Calu3 (cell line): Measurements from ENCODE around the gene PDCD4. TPM values are rescaled to one million over a fixed set of nuclear protein-coding genes. Genes with fewer than 3 reads are reported as not detected.

Experiments
- BruUV-seq: library from RNA; stranded (reverse); fragments of 400-500 nt; replicated peaks from 2 replicates; lab custom pipeline; 2021; lab: Mats Ljungman, UMichigan
- CTCF ChIA-PET: fragments of 300-600 bp; sonication (Branson Sonifier 250); formaldehyde crosslinking; loops from one replicate; lab custom pipeline; 2022; ENCODE audit warnings: antibody characterized with exemption; lab: Charles Lee
- DNase-seq: peaks from one replicate; pipeline ENCODE4 v3.0.0; 2022
- H3K27ac Mint-ChIP-seq: one replicate; pipeline ENCODE4 v1.8.0; 2022; ENCODE audit warnings: mixed read lengths; ENCODE audit not compliant: unreplicated experiment
- H3K27me3 Mint-ChIP-seq: one replicate; pipeline ENCODE4 v1.8.0; 2022; ENCODE audit warnings: mixed read lengths; ENCODE audit not compliant: unreplicated experiment
- H3K36me3 Mint-ChIP-seq: one replicate; pipeline ENCODE4 v1.8.0; 2022; ENCODE audit warnings: mild to moderate bottlenecking, moderate library complexity, mixed read lengths; ENCODE audit not compliant: insufficient read depth, unreplicated experiment
- H3K4me1 Mint-ChIP-seq: one replicate; pipeline ENCODE4 v1.8.0; 2022; ENCODE audit warnings: mild to moderate bottlenecking, low read depth, mixed read lengths; ENCODE audit not compliant: unreplicated experiment
- H3K4me3 Mint-ChIP-seq: one replicate; pipeline ENCODE4 v1.8.0; 2022; ENCODE audit warnings: mild to moderate bottlenecking, low read depth, moderate library complexity, mixed read lengths; ENCODE audit not compliant: unreplicated experiment
- H3K9me3 Mint-ChIP-seq: one replicate; pipeline ENCODE4 v1.8.0; 2022; ENCODE audit warnings: low read depth, mixed read lengths; ENCODE audit not compliant: unreplicated experiment
- intact Hi-C: fragments of 100-400 bp; cut with micrococcal nuclease; formaldehyde crosslinking; loops from one replicate; pipeline ENCODE4 v1.10.0; 2022; ENCODE audit not compliant: unreplicated experiment
- total RNA-seq: library from RNA; stranded (reverse); gene quantifications from 2 replicates; pipeline ENCODE4 v1.2.3, GENCODE V29; 2022
- TF ChIP-seq, protein P1 (sequence below): fragments of 200-600 bp; IDR thresholded peaks from one replicate; pipeline ENCODE4 v1.8.0; 2022; ENCODE audit warnings: antibody characterized with exemption; ENCODE audit not compliant: unreplicated experiment

PDCD4 gene
- total RNA-seq, 1 experiment from 2014 or later = 26.1 TPM

DNA sequence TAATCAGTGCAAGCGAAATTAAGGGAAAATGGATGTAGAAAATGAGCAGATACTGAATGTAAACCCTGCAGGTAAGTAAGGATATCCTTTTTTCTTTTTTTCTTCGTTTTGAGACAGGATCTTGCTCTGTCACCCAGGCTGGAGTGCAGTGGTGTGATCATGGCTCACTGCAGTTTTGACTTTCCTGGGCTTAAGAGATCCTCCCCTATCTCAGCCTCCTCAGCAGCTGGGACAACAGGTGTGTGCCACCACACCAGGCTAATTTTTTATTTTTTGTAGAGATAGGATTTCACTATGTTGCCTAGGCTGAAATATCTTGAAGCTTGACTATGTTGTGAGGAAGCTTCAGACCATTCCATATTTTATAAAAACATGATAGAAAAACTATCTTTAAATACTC is 4.3 kb downstream of the PDCD4 start:
- DNase-seq = no peak
- no peak overlapping the region for H3K4me3 Mint-ChIP-seq
- no peaks in the 10 kb centered on the region for H3K27me3 Mint-ChIP-seq
- intact Hi-C loops = no loop called here
- TF ChIP-seq, protein P1, sequence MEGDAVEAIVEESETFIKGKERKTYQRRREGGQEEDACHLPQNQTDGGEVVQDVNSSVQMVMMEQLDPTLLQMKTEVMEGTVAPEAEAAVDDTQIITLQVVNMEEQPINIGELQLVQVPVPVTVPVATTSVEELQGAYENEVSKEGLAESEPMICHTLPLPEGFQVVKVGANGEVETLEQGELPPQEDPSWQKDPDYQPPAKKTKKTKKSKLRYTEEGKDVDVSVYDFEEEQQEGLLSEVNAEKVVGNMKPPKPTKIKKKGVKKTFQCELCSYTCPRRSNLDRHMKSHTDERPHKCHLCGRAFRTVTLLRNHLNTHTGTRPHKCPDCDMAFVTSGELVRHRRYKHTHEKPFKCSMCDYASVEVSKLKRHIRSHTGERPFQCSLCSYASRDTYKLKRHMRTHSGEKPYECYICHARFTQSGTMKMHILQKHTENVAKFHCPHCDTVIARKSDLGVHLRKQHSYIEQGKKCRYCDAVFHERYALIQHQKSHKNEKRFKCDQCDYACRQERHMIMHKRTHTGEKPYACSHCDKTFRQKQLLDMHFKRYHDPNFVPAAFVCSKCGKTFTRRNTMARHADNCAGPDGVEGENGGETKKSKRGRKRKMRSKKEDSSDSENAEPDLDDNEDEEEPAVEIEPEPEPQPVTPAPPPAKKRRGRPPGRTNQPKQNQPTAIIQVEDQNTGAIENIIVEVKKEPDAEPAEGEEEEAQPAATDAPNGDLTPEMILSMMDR = no peak
- BruUV-seq = no TSS peak
- H3K9me3 Mint-ChIP-seq = no peaks in the 10 kb centered on the region
- H3K36me3 Mint-ChIP-seq = peaks cover 25% of the 10 kb centered on the region
- peaks cover 7% of the 10 kb centered on the region for H3K4me1 Mint-ChIP-seq
- CTCF ChIA-PET = interaction anchor here (0.6 kb wide), 1 partner anchor 115 kb away, joined by 3 read pairs; no protein-coding TSS in a partner anchor
- H3K27ac Mint-ChIP-seq = no peak overlapping the region

DNA sequence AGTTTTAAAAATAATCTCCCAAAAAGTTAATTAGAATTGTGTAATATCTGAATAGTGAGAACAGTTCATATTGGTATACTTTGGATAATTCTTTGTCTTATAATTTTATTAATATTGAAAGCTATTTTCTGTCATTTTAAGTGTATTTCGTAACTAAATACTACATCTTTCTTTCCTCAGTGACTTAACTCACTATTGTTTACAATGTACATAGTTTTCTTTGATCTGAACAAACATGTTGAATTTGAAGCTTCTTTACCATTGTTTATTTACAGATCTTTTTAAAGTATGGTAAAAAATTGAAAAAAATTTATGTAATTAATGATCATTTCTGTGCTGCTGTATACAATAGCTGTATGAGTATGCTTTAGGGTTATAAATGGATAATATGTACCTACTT is 5.1 kb downstream of the PDCD4 start:
- TF ChIP-seq, protein P1 = no peak
- Mint-ChIP-seq H3K36me3 (peaks cover 17% of the 10 kb centered on the region), H3K9me3 (no peaks in the 10 kb centered on the region), H3K4me1 (no peaks in the 10 kb centered on the region), H3K27me3 (no peaks in the 10 kb centered on the region), H3K27ac (no peak overlapping the region), H3K4me3 (no peak overlapping the region)
- no TSS peak for BruUV-seq
- no peak for DNase-seq
- intact Hi-C loops = no loop called here
- CTCF ChIA-PET = interaction anchor here (0.6 kb wide), 1 partner anchor 116 kb away, joined by 3 read pairs; no protein-coding TSS in a partner anchor

DNA sequence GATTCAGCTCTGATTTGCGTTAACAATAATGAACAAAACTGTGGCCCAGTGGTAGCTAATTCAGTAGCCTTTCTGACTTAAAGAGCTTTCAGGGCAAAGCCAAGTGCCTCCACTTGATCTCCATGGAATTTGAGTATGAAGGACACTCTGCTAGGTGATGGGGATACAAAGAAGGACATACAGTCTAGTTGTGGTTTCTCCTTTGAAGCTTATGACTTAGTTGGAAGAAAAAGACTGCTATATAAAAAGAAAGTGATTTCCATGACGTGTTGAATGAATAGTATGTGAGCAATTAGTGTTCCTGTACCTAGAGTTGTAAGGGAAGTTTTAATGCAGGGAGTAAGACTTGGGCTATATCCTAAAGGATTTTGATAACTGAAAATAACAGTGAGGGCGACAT is 8.3 kb downstream of the PDCD4 start:
- TF ChIP-seq, protein P1 = no peak
- CTCF ChIA-PET = no interaction called here
- DNase-seq = no peak
- Mint-ChIP-seq H3K27me3 (no peaks in the 10 kb centered on the region), H3K4me1 (no peaks in the 10 kb centered on the region), H3K9me3 (no peaks in the 10 kb centered on the region), H3K4me3 (no peak overlapping the region), H3K36me3 (no peaks in the 10 kb centered on the region), H3K27ac (no peak overlapping the region)
- BruUV-seq = no TSS peak
- intact Hi-C loops = no loop called here

DNA sequence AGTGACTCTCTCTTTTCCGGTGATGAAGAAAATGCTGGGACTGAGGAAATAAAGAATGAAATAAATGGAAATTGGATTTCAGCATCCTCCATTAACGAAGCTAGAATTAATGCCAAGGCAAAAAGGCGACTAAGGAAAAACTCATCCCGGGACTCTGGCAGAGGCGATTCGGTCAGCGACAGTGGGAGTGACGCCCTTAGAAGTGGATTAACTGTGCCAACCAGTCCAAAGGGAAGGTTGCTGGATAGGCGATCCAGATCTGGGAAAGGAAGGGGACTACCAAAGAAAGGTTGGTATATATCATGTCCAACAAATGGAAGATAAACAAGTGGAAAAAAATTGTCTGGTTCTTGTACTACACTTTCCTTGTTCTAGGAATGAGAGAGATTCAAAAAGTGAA is 9.5 kb downstream of the PDCD4 start:
- CTCF ChIA-PET = no interaction called here
- no peak overlapping the region for H3K27ac Mint-ChIP-seq
- intact Hi-C loops = no loop called here
- no TSS peak for BruUV-seq
- no peaks in the 10 kb centered on the region for H3K27me3 Mint-ChIP-seq
- no peak overlapping the region for H3K4me3 Mint-ChIP-seq
- H3K36me3 Mint-ChIP-seq = no peaks in the 10 kb centered on the region
- H3K4me1 Mint-ChIP-seq = peaks cover 5% of the 10 kb centered on the region
- DNase-seq = no peak
- TF ChIP-seq, protein P1 = no peak
- H3K9me3 Mint-ChIP-seq = no peaks in the 10 kb centered on the region
